ENCODE results near the gene KLF18.
"Not testable (repeated sequence)": the region's sequence is repeated elsewhere in the genome, so short reads cannot be mapped to it uniquely, and the experiment has no call there.

The KLF18 gene

DNA sequence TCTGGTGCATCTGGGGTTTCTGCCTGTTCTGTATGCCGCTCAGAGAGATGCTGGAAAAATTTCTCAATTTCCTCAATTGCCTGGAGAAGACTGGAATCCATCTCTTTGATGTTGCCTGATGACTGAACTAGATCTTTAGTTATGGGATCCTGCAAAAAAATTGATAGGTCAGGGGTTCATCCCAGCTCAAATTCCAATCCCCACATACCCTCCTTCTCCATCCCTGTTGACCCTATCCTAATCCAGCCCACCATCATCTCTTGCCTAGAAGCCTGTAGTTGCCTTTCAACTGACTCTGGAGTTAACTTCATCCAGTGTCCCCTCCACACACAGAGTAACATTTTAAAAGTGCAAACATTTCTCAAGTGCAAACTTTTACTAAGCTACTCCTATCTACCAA is at the start of gene KLF18:
TSS of gene KLF18 (minus strand) at position 101 of the 400 bp plus-strand sequence. CDS start at position 101, 0 bp downstream.
- no peak for DNase-seq (ENCODE audit: low read depth in 2 of 2)

DNA sequence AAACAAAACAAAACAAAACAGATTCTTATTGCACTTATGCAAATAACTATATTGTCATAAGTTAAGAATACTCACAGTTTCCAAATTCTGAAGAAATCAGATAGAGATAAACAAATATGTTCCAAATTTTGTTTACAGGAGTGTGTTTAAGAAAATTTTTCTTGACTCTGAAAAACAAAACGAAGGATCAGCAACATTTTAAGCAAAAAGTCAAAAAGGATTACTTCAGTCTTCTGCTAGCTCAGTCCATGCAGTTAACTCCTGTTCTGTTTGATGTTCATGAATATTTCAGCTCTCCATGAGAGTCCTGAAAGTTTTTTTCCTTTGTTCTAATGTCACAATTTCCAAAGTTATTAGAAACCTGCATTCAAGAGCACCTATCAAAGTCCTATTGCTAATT is 33.2 kb upstream of the KLF18 start:
- no peak for DNase-seq (ENCODE audit: low read depth in 2 of 2)

DNA sequence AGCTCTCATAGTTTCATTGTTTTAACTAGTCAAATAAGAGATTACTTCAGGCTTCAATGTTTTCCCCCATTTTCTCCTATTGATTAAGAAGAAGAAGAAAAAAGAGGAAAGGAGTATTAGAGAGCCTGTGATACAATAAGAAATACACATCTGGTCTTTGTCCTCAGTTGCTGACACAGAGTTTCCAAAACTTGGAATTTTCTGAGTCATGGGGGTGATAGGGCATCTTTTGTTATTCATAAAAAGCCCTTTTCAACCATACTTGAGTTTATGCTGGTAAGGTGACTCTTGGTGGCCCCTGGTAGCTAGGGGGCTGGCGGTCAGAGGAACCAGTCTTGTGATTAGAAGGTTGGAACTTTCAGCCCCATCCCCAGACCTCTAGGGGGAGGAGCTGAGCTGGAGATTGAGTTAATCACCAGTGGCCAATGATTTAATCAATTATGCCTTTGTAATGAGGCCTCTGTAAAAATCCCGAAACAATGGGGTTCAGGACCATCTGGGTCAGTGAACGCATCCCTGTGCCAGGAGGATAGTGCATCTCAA is 28.9 kb upstream of the KLF18 start:
- DNase-seq (ENCODE audit: low read depth in 2 of 2): no peak

DNA sequence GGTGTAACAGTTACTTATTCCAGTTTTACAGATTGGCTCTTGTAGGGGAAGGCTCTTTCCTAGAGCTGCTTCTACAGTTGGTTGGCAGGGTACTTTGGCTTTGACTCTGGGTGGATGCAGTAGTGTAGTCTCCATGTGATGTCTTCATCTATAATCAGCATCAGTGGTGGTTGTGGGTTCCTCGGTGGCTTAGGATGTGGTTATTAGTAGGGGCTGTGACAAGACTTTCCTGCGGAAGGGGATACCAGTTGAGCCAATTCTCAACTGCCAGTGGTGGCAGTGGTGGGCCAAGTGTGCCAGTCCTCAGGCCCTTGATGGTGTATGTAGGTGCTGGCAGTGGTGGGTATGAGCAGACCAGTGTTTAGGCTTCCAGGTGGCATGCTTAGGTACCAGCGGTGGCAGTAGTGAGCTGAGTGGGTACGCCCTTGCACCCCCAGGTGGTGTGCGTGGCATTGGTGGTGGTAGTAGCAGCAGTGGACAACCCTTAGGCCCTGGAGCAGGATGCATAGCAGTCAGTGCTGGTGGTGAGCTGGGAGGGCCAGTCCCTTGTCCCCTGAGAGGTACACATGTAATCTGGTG is 27.2 kb upstream of the KLF18 start:
- no peak for DNase-seq (ENCODE audit: low read depth in 2 of 2)

DNA sequence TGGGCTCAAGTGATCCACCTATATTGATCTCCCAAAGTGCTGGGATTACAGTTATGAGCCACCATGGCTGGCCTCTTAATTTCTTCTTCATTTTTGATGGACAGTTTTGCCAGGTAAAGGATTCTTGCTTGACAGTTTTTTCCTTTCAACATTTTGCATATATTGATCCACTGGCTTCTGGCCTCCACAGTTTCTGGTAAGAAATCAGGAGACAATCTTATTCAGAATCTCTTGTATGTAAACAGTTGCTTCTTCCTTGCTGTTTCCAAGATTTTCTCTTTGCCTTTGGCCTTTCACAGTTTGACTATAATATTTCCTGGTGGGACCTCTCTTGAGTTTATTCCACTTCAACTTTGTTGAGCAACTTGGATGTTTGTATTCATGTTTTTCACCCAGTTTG is 20.1 kb upstream of the KLF18 start:
- DNase-seq (ENCODE audit: low read depth in 2 of 2): no peak

DNA sequence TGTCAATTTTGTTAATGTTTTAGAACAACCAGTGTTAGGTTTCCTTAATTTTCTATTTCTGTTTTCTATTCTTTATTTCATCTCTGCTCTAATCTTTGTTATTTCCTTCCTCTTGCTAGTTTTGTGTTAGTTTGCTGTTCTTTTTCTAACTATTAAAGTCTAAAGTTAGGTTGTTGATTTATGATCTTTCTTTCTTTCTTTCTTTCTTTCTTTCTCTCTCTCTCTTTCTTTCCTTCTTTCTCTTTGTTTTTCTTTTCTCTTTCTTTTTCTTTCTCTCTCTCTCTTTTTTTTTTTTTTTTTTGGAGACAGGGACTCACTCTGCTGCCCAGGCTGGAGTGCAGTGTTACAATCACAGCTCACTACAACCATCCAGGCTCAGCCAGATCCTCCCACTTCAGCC is 17.4 kb upstream of the KLF18 start:
- no peak for DNase-seq (ENCODE audit: low read depth in 2 of 2)

DNA sequence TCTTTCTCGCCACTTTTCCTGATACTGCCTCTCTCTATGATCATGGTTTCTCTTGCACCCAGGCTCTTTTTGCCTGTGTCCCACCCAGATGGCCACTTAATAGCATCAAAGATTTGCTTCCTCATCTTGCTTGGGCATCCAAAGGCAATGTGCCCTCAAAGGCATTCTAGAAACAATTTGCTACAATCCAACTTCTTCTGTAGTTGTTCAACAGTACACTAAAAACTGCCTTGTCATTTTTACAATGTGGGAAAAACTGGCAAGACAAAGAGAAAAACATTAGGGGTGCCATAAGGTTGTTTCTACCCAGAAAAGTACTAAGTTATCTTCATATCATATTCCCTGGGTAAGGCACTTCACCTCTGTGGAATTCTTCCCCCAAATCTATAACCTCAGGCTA is 16.5 kb upstream of the KLF18 start:
- no peak for DNase-seq (ENCODE audit: low read depth in 2 of 2)

DNA sequence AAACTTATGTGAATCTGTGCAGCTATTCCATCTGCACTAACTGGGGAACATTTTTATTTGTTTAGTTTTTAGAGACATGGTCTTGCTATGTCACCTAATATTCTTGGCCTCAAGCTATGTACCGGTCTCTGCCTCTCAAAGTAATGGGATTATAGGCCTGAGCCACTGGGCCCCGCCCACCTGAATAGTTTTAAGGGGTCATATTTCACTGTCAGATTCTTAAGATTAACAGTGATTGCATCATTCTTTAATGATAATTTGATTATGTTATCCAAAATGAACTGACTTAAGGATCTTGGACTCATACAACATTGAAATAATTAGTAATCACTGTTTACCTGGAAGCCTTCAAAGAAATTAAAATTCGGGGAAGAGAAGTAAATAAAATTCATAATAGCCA is 12.6 kb upstream of the KLF18 start:
- no peak for DNase-seq (ENCODE audit: low read depth in 2 of 2)

DNA sequence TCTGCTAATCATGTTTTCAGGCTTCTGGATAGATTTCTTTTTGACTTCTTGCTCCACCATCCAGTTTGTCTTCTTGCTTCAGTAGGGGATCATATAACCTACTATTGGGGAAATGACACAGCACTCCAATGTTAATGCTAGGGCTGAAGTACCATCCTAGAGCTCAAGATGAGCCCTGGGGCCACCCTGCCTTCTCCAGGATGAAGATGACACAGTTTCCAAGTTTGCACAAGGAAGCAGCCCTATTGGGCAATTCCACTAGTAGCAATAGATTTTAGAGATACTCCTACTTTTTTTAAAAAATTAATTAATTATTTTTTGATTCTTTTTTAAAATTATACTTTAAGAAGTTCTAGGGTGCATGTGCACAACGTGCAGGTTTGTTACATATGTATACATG is 11.3 kb upstream of the KLF18 start:
- DNase-seq (ENCODE audit: low read depth in 2 of 2): no peak

DNA sequence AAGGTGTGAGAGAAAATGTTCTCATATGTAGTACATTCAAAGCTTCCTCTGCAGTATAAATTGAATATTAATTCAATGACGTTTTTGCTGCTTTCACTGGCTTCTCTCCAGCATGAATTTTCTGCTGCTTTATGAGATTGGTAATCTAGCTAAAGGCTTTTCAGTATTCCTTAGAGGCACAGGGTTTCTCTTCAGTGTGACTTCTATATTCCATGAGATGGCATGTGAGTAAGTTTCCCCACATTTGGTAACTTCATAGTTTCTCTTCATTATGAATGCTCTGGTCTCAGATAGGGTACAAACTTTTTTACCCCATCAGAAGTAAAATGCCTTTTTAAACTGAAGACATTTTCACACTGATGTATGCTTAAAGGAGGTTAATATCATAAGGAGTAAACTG is 10.4 kb upstream of the KLF18 start:
- no peak for DNase-seq (ENCODE audit: low read depth in 2 of 2)

DNA sequence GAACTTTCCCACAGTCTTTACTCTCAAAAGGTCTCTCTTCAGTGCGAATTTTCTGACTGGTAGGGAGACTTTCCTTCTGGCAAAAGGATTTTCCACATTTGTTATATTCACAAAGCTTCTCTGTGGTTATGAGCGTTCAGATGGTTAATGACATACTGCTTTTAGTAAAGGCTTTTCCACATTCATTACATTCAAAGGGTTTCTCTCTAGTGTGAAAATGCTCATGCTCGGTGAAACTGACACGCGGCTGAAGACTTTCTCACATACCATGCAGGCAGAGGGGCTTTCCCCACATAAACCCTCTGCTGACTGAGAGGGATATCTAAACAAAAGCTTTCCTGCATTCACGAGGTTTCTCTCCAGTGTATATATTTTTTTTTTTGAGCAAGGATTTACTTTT is 9.9 kb upstream of the KLF18 start:
- DNase-seq (ENCODE audit: low read depth in 2 of 2): no peak

DNA sequence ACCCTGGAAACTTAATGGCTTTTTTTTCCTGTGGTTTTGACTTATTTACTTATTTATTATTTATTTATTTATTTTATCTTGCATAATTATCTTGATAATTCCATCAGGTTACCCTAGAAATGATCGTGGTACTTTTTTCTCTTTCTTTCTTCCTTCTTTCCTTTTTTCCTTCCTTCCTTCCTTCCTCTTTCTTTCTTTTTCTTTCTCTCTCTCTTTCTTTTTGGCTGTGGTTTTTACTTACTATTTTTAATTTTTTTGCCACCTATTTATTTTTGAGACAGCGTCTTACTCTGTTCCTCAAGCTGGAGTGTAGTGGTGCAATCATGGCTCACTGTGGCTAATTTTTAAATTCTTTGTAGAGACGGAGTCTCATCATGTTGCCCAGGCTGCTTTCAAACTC is 6.2 kb upstream of the KLF18 start:
- DNase-seq (ENCODE audit: low read depth in 2 of 2): no peak

DNA sequence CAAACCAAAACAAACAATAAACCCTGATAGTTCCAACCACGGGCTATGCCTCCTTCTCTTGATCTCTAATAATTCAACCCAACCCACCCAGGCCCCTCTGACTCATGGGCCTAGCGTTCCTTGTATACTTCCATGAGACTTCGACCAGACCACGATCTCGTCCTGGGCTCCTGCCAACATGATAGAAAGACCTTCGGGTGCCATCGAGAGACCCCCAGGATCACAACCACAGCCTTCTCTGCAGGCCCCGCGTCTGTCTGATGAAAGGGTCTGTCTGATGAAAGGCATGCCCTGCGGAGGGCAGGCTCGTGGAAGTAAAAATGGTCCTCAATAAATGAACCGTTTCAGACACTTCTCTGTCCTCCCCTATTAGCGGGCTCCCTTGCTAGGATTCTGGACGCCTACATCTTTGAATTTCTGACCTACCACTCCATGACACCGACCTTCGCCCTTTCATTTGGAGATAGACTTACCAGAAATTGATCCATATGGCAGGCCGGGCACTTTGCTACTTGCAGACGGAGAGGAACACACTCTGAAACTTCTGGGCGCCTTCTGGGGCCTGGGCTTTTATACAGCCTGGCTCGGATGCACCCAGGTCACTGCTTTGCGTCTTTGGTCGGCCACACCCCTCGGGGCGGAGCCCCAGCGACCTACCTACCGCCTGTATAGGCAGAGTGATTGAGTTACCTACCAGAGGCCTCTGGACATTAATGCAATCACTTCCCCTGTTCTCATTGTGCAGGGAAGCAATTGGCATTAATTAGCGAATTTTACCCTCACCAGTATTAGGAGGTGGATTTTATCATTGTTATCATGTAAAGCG is 5.3 kb upstream of the KLF18 start:
- DNase-seq (ENCODE audit: low read depth in 2 of 2): no peak

DNA sequence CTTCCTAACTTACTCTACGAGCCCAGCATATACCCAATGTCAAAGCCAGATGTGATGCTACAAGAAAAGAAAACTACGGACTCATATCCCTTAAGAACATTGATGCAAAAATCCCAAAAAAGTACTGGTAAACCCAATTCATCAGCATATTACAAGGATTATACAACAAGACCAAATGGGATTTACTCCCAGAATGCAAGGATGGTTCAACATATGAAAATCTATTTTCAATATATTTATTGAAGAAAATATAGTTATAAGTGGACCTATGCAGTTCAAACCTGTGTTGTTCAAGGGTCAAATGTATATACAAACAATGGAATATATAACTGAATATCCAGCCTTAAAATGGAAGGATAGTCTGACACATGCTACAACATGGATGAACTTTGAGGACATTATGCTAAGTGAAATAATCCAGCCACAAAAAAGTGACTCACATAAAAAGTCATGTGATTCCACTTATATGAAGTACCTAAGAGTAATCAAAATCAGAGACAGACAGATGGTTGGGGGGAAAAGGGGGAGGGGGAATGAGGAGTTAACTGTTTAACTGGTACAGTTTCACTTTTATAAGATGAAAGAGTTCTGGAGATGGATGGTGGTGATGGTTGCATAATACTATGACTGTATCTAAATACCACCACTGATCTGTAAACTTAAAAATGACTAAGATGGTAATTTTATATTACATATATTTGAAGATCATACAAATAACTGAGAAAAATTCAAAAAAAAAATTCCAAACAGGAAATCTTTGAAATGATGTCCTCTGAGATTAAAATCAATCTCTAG is 3.7 kb upstream of the KLF18 start:
- DNase-seq (ENCODE audit: low read depth in 2 of 2): no peak

DNA sequence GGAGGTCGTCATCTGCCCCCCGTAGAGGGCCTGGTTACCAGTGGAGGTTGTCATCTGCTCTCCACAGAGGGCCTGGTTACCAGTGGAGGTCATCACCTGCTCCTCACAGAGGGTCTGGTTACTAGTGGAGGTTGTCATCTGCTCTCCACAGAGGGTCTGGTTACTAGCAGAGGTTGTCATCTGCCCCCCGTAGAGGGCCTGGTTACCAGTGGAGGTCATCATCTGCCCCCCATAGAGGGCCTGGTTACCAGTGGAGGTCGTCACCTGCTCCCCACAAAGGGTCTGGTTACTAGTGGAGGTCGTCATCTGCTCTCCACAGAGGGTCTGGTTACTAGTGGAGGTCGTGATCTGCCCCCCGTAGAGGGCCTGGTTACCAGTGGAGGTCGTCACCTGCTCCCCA is 1.9 kb downstream of the KLF18 start:
- DNase-seq (ENCODE audit: low read depth in 2 of 2): not testable (repeated sequence)

DNA sequence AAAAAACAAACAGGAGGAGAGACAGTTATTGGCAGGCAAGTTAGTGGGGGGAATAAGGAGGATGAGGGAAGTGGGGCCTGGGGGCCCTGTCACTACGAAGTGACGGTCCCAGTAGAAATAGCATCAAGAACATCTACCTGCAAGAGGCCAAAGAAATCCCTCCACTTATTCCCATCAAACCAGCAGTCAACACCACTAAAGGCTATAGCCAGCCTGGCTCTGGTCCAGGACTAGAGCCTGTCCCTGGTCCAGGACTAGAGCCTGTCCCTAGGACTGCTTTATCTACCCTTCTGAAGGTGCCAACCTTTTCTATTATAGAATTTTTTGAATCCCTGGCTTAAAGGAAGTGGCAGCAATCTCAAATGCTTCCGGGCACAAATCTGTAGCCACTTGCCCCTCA is 3.2 kb downstream of the KLF18 start:
- DNase-seq (ENCODE audit: low read depth in 2 of 2): no peak

DNA sequence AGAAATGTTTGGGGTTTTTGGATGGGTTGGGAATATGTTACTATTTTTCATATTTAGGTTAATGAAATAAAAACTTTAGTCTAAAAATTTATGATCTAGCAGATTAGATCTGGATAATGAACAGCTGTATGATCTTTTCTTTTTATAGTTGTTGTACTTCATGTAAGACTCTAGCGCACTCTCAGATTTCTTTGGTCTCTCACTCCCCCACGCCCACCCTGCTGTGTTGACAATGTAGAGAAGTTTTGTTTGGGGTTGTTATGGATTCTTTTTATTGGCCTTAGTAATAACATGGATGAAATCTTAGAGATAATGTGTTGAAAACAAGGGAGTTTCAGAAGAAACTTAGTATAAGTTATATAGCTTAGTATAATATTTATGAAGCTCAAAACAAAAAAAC is 5.5 kb downstream of the KLF18 start:
- DNase-seq (ENCODE audit: low read depth in 2 of 2): no peak

DNA sequence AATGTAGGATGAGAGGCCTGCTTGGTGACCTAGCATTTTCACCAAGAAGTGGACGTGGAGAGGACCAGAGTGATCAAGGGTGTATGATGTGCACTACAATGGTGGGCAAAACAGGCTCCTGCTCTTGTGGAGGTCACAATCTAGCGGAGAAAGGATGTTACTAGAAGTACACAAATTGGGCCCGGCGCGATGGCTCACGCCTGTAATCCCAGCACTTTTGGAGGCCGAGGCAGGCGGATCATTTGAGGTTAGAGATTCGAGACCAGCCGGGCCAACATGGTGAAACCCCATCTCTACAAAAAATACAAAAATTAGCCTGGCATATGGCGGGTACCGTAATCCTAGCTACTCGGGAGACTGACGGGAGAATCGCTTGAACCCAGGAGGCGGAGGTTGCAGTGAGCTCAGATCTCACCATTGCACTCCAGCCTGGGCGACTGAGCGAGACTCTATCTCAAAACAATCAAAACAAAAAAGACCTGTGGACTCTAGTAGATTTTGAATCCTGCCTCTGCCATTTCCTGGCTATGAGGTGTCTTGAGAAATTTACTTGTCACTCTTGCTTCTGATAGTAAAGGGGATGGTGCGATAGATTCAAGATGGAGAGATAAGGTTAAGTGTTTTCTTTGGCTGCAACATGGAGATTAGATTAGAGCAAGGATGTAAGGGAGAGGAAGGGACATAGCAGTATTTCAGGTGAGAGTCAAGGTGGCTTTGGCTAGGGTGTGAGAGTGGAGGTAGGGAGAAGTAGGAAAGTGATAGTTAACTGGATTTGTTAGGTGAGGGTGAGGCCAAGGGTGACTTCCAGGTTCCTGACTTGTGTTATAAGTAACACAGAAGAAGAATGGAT is 7.1 kb downstream of the KLF18 start:
- DNase-seq (ENCODE audit: low read depth in 2 of 2): no peak

DNA sequence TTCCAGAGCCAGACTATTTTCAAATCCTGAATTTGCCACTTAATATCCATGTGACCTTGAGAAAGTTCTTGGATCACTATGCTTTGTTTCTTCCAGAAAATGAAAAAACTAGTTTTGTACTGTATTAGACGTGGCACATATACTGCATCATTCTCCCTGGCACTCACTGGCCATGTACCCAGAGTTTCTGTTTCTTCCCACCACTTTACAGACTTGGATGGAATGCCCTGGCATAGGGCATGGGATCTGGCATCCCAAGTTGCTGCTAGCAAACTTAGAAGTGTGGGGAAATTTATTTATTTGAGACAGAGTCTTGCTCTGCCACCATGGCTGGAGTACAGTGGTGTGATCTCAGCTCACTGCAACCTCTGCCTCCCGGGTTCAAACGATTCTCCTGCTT is 10.0 kb downstream of the KLF18 start:
- no peak for DNase-seq (ENCODE audit: low read depth in 2 of 2)

DNA sequence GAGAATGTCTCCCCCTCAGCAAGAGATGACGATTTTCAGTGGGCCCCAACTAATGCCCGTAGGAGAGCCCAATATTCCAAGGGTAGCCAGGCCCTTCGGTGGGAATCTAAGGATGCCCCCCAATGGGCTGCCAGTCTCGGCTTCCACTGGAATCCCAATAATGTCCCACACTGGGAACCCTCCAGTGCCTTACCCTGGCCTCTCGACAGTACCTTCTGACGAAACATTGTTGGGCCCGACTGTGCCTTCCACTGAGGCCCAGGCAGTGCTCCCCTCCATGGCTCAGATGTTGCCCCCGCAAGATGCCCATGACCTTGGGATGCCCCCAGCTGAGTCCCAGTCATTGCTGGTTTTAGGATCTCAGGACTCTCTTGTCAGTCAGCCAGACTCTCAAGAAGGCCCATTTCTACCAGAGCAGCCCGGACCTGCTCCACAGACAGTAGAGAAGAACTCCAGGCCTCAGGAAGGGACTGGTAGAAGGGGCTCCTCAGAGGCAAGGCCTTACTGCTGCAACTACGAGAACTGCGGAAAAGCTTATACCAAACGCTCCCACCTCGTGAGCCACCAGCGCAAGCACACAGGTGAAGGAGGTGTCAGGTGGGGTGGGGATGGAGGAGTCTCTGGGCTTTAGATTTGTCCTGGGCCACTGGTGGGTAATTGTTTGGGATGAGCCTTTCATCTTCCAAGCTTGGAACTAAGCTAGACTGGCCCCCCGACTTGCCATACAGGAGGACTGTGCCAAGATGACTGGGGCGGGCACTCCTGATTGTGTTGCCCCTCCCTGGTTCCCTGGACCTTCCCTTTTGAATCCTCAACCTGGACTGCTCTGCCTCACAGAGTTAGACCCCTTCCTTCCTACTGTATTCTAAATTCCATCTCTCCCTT is 11.6 kb downstream of the KLF18 start:
- DNase-seq (ENCODE audit: low read depth in 2 of 2): no peak

All from stimulated activated CD4-positive, alpha-beta T cell treated with anti-CD3 and anti-CD28 coated beads, Interleukin-1b, Interleukin-23, amount 100 ng/mL, for 1 hour (primary cell).